ENCODE data around the gene HSPBP1.

The HSPBP1 gene

GRCh38 chr19:55300886-55301458 lies 21.1 kb upstream of the HSPBP1 start:
- no peak for TF ChIP-seq CTCF (IDR thresholded peaks at IDR 0.05; ENCODE audit: control insufficient read depth, extremely low read depth, insufficient read depth)
- H3K4me3 ChIP-seq (ENCODE audit: low read depth, low read length), result no peak overlapping the region
- DNase-seq (ENCODE audit: low read depth), result no peak

GRCh38 chr19:55299991-55300390 lies 20.1 kb upstream of the HSPBP1 start:
- no peak for DNase-seq (ENCODE audit: low read depth)
- H3K4me3 ChIP-seq (ENCODE audit: low read depth, low read length), result no peak overlapping the region
- no peak for TF ChIP-seq CTCF (IDR thresholded peaks at IDR 0.05; ENCODE audit: control insufficient read depth, extremely low read depth, insufficient read depth)

- no peak for DNase-seq (ENCODE audit: low read depth)
- TF ChIP-seq CTCF (IDR thresholded peaks at IDR 0.05; ENCODE audit: control insufficient read depth, extremely low read depth, insufficient read depth), result no peak
- H3K4me3 ChIP-seq (ENCODE audit: low read depth, low read length), result no peak overlapping the region
These were observed 17.4 kb upstream of the HSPBP1 start for GRCh38 chr19:55297267-55297666.

GRCh38 chr19:55289117-55289796 lies 9.3 kb upstream of the HSPBP1 start:
- DNase-seq (ENCODE audit: low read depth), result no peak
- no peak overlapping the region for H3K4me3 ChIP-seq (ENCODE audit: low read depth, low read length)
- no peak for TF ChIP-seq CTCF (IDR thresholded peaks at IDR 0.05; ENCODE audit: control insufficient read depth, extremely low read depth, insufficient read depth)

GRCh38 chr19:55287361-55288079 lies 7.6 kb upstream of the HSPBP1 start:
- no peak for TF ChIP-seq CTCF (IDR thresholded peaks at IDR 0.05; ENCODE audit: control insufficient read depth, extremely low read depth, insufficient read depth)
- no peak overlapping the region for H3K4me3 ChIP-seq (ENCODE audit: low read depth, low read length)
- DNase-seq (ENCODE audit: low read depth), result no peak

- no peak for TF ChIP-seq CTCF (IDR thresholded peaks at IDR 0.05; ENCODE audit: control insufficient read depth, extremely low read depth, insufficient read depth)
- H3K4me3 ChIP-seq (ENCODE audit: low read depth, low read length), result no peak overlapping the region
- DNase-seq (ENCODE audit: low read depth), result no peak
These were observed 5.5 kb upstream of the HSPBP1 start for GRCh38 chr19:55285229-55285890.

All from LNCaP clone FGC (cell line).